B cell (primary cell): Measurements from ENCODE around the gene CD276.

Experiments used
- EZH2 ChIP-seq: IDR thresholded peaks from 2 replicates; pipeline ENCODE4 v1.6.1; 2012; ENCODE audit warnings: borderline replicate concordance, low read depth, mild to moderate bottlenecking, moderate library complexity, low read length; ENCODE audit not compliant: insufficient read depth, poor library complexity, severe bottlenecking
- TF ChIP-seq, protein P1 (sequence below): fragments of 200-600 bp; IDR thresholded peaks from one replicate; pipeline ENCODE4 v1.8.0; 2022; ENCODE audit warnings: antibody characterized with exemption, mild to moderate bottlenecking

DNA sequence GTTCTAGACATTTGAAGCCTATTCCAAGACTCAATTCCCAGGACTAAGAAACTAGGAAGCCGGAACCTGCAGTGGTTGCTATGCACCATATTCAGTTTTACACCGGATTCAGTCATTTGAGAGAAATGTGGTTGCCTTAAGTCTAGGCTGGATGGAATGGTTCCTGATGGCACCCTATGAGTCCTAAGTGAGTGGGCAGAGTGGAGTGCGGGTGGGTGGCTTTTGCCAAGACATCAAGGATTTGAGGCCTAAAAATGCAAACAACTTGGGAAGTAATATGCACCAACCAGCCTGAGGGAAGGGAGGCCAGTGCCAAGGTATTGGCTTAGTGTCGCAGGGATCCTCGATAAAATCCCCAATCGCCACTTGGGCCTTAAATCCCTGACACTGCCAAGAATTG lies 4.2 kb upstream of the CD276 start:
- TF ChIP-seq, protein P1, sequence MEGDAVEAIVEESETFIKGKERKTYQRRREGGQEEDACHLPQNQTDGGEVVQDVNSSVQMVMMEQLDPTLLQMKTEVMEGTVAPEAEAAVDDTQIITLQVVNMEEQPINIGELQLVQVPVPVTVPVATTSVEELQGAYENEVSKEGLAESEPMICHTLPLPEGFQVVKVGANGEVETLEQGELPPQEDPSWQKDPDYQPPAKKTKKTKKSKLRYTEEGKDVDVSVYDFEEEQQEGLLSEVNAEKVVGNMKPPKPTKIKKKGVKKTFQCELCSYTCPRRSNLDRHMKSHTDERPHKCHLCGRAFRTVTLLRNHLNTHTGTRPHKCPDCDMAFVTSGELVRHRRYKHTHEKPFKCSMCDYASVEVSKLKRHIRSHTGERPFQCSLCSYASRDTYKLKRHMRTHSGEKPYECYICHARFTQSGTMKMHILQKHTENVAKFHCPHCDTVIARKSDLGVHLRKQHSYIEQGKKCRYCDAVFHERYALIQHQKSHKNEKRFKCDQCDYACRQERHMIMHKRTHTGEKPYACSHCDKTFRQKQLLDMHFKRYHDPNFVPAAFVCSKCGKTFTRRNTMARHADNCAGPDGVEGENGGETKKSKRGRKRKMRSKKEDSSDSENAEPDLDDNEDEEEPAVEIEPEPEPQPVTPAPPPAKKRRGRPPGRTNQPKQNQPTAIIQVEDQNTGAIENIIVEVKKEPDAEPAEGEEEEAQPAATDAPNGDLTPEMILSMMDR, result no peak
- TF ChIP-seq EZH2, result no peak
